GM12864 (cell line): ENCODE data around the gene SUN5.

Source experiments
- DNase-seq: peaks from one replicate; pipeline ENCODE4 v3.0.0-alpha.2; 2011; ENCODE audit warnings: low read depth
- H3K4me3 ChIP-seq: 2 replicates; pipeline ENCODE4 v1.5.1; 2011; ENCODE audit warnings: mild to moderate bottlenecking, low read depth, low read length, control low read depth
- CTCF ChIP-seq: IDR thresholded peaks from 2 replicates; pipeline ENCODE4 v1.5.1; 2011; ENCODE audit warnings: low read depth, mild to moderate bottlenecking, moderate library complexity, low read length, control low read depth, inconsistent platforms; ENCODE audit errors: missing control alignments

The SUN5 gene

GRCh38 chr20:33042983-33043730 lies 38.9 kb upstream of the SUN5 start:
- no peak for DNase-seq

GRCh38 chr20:33042430-33042829 lies 38.2 kb upstream of the SUN5 start:
- TF ChIP-seq CTCF = no peak
- DNase-seq = no peak
- H3K4me3 ChIP-seq = no peak overlapping the region

More at GRCh38 chr20:33042983-33043730, 38.9 kb upstream of the SUN5 start:
- no peak for TF ChIP-seq CTCF
- no peak overlapping the region for H3K4me3 ChIP-seq

GRCh38 chr20:33038243-33038642 lies 34.0 kb upstream of the SUN5 start:
- no peak for TF ChIP-seq CTCF
- no peak overlapping the region for H3K4me3 ChIP-seq
- no peak for DNase-seq

GRCh38 chr20:33037456-33037855 lies 33.2 kb upstream of the SUN5 start:
- no peak for TF ChIP-seq CTCF
- no peak for DNase-seq
- H3K4me3 ChIP-seq = no peak overlapping the region

- no peak overlapping the region for H3K4me3 ChIP-seq
- TF ChIP-seq CTCF = no peak
- DNase-seq = no peak
Measured at GRCh38 chr20:33034901-33035492, 30.8 kb upstream of the SUN5 start.

GRCh38 chr20:33034115-33034514 lies 29.9 kb upstream of the SUN5 start:
- DNase-seq = no peak
- no peak for TF ChIP-seq CTCF
- no peak overlapping the region for H3K4me3 ChIP-seq

- H3K4me3 ChIP-seq = no peak overlapping the region
- DNase-seq = no peak
- no peak for TF ChIP-seq CTCF
Measured at GRCh38 chr20:33033381-33033780, 29.1 kb upstream of the SUN5 start.
